ENCODE measurements around the gene SIGLEC9.

The SIGLEC9 gene

DNA sequence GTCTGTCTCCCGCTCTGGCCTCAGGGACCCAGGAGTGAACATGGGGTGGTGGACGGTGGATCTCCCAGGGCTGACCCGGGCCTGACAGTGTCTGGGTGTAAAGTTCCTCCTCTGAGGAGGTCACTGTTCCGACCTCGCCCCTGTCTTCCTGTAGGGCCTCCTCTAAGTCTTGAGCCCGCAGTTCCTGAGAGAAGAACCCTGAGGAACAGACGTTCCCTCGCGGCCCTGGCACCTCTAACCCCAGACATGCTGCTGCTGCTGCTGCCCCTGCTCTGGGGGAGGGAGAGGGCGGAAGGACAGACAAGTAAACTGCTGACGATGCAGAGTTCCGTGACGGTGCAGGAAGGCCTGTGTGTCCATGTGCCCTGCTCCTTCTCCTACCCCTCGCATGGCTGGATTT is at the start of gene SIGLEC9:
TSS of gene SIGLEC9 (plus strand) at position 178 of the 400 bp plus-strand sequence. CDS start at position 247, 69 bp downstream.
- no peak for DNase-seq (ENCODE audit: low spot score)

DNA sequence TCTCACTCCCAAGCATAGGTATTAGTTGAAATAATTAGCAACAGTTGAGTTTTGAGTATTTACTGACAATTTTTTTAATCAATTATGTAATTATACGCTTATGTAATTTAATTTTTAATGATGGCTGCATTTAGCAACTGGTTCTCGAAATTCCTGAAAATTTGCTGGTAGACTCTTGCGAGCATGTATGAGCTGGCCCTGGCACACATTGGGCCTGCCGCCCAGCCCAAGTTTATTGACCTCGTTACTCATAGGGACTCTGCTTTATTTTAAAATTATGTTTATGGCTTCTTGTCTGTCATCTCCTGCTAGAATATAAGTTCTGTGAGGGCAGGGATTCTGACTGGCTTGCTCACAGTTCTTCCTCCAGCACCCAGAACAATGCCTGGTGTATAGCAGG is 48.7 kb upstream of the SIGLEC9 start:
- DNase-seq (ENCODE audit: low spot score), result no peak

DNA sequence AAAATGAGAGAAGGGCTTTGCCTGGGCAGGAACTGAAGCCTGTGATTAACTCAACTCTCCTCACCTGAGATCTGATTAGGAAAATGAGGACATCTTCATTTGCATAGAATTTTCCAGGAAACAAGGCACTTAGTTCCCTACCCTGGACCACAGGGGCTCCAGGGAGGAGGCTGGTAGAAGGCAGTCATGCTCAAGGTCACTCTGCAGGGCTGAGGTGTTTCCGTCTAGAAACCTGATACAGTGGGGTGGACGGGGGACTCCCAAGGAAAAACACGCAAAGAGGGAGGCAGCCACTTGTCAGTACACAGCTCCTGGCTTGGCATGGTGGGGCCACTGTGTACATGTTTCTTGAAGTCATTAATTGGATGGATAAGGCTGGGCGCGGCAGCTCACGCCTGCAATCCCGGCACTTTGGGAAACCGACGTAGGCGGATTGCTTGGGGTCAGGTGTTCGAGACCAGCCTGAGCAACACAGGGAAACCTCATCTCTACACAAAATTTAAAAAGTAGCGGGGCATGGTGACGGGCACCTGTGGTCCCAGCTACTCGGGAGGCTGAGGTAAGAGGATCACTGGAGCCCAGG is 48.0 kb upstream of the SIGLEC9 start:
- DNase-seq (ENCODE audit: low spot score), result no peak

DNA sequence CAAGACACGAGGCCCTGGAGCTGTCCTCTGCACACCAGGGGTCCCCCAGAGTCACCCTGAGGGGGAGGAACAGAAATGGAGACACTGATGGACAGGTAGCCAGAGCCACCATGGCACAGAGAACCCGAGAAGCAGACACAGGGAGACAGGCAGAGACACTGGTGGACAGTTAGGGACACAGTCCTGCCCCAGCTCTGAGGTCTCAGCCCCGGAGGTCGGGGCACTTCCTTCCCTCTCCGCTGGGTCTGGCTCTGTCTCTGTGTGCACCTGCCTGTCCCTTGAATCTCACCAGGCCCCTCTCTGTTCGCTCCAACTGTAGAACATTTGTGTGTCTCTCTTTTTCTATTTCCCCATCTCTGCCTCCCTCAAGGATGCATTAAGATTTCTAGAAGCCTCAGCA is 46.6 kb upstream of the SIGLEC9 start:
- DNase-seq (ENCODE audit: low spot score), result no peak

DNA sequence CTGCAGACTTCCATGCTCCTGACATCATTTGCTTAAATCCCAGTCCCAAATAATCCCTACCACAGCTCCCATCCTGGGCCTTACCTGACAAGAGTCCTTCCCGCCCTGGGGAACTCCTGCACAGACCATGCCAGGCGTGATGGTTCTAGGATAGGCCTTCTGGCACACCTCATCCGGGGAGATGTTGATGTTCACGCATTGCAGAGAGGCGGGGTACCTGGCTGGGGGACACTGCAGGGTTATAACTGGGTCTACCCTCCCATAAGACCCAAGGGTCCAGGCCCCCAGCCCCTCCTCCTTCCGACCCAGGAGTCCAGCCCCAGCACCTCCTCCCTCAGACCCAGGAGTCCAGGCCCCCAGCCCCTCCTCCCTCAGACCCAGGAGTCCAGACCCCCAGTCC is 46.0 kb upstream of the SIGLEC9 start:
- no peak for DNase-seq (ENCODE audit: low spot score)

DNA sequence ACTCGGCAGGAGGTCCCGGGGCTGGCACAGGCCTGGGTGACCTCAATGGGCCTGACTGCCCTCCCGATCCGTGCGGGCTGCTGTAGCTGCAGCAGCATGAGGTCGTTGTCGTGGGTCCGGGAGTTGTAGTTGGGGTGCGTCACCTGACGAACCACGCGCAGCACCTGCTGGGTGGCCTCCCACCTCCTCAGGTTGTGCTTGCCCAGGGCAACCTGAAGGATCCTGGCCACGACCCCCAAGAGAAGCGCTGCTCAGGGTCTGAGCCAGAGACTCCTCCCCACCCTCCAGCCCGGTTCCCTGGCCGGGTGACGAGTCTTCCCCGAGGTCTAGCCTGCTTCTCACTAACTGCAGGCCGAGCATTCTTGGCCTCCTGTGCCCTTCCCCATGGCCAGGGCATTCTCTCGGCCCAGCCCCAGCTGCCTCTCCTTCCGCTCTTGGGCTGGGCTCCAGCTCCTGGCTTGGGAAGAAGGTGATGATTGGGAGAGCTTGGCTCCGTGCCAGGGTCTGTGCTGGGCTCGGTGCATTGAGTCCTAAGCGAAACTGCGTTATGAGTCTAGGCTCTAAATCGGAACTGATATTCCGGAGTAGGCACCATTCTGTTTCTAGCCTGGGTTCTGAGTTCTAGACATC is 45.1 kb upstream of the SIGLEC9 start:
- peak; percentile 10 for DNase-seq (ENCODE audit: low spot score)

DNA sequence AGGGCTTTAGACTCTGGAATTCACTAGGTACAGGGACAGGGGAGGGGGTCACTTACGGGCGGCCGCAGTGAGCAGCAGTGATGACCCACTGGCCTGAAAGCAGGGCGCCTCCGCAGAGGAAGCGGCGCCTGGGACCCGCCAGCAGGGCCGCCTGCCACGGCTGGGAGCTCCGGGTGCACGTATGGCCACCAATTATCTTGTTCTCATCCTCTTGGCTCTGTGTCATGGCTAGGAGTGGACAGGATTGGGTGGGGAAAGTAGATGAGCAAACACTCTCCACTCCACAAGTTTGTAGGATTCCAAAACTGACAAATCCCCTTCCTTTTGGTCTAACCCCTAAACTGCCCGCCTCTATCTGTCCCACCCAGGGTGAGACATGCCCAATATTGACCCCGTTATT is 43.2 kb upstream of the SIGLEC9 start:
- no peak for DNase-seq (ENCODE audit: low spot score)

DNA sequence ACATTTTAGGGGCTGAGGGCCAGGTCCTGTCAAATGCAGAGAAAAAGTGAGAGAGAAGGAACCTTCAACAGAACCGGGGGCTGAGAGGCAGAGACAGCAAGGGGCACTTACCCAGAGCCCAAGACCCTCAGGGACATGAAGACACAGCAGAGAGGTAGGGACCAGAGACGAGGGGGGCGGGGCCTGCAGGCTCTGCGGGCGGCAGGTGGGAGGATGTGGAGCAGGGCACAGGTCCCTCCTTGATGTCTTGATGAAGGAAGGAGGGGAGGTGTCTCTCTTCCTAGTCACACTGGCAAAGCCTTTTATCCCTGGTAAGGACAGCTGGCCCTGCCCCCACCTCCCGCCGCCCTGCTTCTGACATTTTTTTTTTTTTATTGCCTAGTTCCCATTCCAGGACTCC is 42.1 kb upstream of the SIGLEC9 start, which contains the start of gene KLK14:
TSS of gene KLK14 (minus strand) at position 277 of the 400 bp plus-strand sequence. CDS start at position 4, 273 bp downstream.
- DNase-seq (ENCODE audit: low spot score), result no peak

DNA sequence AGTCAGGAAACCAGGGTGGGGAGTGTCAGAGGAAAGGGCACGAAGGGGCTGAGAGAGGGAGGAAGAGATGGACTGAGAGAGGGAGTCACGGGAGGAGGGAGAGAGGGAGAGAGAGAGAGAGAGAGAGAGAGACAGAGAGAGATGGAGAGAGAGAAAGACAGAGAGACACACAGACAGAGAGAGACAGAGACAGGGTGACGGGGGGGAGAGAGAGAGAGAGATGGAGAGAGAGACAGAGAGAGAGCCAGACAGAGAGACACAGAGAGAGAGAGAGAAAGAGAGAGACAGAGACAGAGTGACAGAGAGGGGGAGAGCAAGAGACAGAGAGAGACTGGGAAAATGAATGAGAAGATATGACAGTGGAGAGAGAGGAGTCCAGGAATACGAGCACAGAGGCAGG is 41.5 kb upstream of the SIGLEC9 start:
- no peak for DNase-seq (ENCODE audit: low spot score)

DNA sequence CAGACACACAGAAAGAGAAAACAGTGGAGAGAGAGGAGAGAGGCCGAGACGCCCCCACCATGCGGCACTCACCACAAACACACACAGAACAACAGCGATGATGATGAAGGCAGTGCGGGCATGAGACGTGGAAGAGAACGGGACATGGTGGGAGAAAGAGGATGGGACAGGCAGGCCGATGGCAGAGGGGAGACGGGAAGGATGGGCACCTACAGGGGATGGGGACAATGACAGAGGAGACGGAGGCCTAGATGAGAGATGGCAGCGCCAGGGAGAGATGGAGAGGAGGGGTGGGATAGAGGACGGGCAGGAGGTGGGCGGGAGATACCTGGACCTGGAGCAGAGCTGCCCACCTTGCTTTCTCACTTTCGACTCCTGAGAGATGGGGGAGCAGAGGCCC is 40.9 kb upstream of the SIGLEC9 start:
- DNase-seq (ENCODE audit: low spot score), result no peak

DNA sequence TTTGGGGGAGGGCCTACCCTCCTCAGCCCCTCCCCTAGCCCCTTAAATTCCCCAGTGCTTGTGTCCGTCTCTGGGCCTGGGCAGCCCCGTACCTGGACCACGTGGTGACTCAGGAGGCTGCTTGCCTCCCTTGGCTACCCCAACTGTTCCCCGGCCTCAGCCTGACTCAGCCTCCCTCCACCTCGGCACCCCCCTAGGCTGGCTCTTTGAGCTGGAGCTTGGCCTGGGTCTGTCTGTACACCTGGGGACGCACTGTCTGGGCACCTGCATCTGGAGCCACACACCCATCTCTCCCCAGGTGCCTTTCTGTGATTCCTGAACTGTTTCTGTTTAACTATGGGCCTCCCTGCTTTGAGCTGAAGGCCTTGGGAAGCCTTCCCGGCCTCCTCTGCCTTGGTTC is 40.2 kb upstream of the SIGLEC9 start:
- no peak for DNase-seq (ENCODE audit: low spot score)

DNA sequence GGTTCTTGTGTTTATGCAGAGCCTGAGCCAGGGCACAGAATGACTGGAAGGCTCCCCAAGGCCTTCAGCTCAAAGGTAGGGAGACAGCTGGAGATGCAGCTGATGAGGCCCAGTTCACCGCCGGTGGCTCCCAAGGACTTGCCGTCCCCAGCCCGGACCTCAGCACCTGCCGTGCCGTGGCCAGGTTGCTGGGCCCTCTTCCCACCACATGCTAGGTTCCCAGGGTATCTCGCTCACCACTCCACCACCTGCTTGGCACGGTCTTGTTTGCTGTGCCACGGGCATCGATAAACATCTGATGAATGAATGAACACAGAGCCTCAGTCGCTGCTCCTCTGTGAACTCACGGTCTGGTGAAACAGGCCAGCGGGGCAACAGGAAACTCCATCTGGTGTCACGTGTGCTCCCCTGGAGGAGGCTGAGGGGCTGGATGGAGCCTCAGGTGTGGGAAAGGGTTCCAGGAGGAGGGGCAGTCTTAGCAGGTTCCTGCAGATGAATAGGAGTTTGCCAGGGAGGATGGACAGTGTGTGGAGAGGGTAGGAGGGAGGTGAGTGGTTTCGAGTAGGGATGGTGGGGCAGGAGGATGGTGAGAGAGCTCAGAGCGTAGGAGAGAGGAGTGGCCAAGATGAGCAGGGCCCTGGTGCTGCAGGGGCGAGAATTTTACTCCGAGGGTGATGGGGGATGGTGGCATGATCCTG is 38.4 kb upstream of the SIGLEC9 start:
- DNase-seq (ENCODE audit: low spot score), result no peak

DNA sequence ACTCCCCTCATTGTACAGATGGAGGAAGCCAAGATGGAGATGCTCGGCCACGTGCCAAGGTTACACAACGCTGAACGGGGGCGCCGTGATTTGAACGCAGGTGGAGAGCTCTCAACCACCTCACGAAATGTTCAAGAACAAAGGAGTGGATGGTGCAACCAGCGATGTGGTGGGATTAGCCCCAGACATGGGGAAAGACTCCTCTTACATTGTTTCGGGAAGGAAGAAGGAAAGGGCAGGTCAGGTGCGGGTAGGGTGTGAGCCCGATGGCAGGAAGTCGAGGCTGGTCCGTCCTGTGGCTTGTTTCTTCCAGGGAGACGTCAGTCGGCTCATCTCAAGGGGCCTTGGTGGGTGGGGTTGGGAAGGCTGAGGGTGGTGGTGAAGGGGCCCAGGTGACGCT is 34.9 kb upstream of the SIGLEC9 start:
- DNase-seq (ENCODE audit: low spot score), result no peak

DNA sequence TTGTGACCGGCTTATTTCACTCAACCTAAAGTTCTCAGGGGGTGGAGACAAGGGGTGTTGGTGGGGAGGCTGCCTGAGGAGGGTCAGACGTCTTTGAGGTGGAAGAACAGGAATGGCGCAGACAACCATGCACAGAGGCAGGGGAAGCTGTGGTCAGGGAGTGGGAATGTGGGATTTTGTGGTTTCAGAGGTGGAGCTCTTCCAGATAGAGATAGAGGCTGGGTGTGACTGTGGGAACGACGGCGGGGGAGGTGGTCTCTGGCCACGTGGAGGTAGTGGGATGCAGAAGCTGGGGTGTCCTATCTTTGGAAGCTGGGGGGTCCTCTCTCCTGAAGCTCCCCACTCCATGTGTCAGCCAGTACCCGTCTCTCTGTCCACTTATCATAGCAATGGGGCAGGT is 34.2 kb upstream of the SIGLEC9 start:
- no peak for DNase-seq (ENCODE audit: low spot score)

DNA sequence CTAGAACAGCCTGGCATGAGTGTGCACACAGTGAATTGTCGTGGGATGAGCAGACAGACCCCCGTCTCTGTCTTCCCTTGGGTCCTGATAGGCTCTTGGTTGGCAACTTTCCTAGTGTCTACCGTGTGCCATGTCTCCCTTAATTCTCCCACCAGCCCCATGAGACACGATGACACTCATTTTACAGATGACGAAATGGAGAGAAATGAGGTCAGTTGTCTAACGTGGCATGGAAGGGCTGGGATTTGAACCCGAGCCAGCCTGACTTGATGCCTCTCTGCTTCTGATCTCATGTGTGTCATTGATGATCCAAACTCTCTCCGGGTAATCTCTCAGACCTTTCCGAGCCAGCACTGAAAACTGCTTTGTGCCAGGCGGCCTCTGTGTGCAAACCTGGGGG is 33.6 kb upstream of the SIGLEC9 start:
- DNase-seq (ENCODE audit: low spot score), result no peak

DNA sequence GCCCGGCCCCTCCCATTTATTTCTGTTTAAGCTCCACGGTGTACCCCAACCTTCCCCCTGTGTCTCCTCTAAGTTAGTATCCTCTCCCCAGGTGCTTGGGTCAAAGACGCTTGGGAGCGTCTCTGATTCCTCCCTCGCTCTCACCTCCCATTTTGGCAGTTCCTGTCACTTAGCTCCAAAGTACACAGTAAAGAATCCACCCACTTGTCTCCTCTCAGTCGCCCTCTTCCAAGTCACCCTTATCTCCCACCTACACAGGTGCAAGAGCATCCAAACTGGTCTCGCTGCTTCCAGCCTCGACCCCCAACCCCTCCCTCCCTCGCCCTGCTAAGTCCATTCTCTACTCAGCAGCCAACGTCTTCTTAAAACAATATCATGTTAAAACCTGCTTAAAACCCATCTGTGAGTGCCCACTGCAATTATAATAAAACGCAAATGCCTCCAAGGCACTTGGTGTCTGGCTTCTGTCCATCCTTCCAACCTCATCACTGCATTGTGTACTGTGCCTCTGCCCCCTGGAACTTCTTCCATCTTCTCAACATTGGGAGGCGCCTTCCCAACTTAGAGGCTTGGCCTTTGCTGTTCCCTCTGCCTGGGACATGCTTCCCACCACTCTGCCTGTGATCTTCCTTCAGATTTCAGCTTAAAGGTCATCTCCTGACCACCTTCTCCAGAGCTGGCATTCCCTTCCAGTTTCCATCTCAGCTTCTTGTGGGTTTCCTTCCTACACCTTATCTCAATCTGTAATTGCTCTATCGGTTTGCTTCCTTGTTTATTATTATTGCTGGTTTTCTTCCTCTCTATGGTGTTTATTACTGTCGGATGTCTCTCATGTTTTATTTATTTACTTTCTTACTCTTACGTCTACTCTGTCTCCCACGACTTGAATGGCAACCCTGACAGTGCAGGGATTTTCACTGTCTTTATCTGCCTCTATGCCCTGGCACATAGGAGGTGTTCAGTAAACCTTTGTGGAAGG is 32.5 kb upstream of the SIGLEC9 start:
- peak; percentile 45 for DNase-seq (ENCODE audit: low spot score)

DNA sequence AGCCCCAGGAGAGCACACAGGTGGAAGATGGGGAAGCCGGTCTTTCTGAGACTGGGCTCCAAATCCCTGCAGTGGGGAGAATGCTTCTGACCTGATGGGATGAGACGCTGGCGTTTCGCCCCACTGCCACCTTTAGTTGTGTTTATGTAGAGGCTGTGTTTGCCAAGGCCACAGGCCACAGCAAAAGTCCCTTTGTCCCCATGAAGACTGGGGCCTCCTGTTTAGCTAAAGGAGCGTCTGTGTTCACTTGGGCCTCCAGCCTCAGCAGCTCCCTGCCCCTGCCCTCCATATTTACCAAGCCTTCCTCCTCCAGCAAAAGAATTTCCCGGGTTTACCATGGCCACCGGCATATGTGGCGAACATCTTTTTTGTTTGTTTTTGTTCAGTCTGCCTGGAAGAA is 31.6 kb upstream of the SIGLEC9 start:
- DNase-seq (ENCODE audit: low spot score), result no peak

DNA sequence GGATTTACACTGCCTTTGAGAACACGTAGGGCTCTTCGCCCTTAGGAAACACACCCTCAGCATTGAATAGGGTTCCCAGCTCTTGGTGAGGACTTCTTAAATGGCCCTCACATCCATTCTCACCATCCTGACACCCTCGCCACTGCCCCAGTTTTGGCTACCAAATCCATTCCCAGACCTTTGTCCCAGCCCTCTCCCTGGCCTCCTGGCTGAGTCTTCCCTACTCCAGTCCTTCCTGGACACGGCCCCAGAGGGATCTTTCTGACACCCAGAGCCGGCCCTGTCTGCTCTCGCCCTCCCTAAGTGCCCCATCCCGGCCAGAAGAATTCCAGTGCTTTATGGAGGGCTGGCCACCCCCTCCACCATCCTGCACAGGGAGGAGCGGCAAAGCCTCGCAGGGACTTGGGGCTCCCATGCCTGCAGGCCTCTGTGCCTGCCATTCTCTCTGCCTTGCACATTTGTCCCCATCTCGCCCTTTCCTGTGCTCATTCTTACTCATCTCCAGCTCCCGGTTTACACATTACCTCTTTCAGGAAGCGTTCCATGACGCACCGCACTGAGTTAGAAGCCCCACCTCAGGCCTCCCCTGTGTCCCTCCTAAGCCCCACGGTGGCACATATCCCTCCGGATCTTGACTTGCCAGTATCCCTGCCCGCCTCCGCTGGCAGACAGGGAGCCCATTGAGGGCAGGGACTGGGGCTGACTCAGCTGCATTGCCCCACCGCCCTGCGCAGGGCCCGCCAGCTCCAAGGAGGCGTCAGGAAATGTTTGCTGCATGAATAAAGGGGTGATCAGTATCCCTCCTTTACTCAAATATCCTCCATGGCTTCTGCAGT is 31.0 kb upstream of the SIGLEC9 start:
- no peak for DNase-seq (ENCODE audit: low spot score)

DNA sequence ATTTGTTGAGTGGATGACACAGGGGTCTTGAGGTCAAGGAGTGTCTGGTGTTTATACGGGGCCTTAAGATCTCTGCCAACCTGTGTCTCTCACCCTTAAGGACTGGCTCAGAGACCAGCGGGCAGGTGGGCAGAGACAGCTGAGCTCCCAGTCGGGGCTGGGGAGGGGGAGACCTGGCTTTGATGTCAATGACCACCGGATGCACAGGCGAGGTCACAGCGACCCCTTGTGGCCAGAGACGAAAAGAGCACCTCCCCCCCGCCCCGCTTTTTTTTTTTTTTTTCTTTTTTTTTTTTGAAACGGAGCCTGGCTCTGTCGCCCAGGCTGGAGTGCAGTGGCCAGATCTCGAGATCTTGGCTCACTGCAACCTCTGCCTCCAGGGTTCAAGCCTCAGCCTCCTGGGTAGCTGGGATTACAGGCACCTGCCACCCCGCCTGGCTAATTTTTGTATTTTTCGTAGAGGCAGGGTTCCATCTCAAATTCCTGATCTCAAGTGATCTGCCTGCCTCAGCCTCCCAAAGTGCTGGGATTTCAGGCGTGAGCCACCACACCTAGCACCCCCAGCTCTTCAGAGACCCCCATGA is 29.9 kb upstream of the SIGLEC9 start:
- no peak for DNase-seq (ENCODE audit: low spot score)

DNA sequence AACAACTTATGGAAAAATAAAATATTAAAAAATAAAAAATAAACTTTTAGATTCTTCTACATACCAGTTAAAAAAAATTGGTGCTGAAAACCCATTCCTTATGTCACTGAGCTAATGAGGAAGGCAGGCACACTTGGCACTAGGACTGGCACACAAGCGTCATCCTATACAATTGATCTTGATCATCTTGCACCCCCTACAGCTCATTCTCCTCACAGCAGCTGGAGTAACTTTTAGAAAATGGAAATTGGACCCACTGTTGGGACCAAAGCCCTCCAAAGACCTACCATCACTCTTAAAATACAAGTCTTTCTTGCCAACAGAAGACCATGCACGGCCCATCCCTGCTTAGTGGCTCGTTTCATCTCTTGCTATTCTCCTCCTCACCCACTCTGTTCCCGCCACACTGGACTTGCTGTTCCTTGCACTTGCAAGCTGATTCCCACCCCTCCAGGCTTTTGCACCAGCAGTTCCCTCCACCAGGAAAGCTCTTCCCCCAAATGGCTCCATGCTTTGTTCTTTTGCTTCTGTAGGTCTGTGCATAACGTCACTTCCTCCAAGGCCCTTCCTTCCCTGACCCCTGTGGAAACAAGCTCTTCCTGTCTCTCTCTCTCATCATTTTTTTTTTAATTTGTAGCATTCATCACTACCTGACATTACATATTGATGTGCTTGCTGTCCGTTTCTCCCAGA is 28.1 kb upstream of the SIGLEC9 start:
- DNase-seq (ENCODE audit: low spot score), result no peak

Data from LoVo (cell line).